ENCODE results near the gene CLHC1.

The CLHC1 gene

GRCh38 chr2:55225481-55226020 is 6.5 kb downstream of the CLHC1 start:
- peak overlapping the region; percentile 8 to 57 (median 51) for H3K4me3 Mint-ChIP-seq
- no peak for TF ChIP-seq CTCF (IDR thresholded peaks at IDR 0.05; ENCODE audit: unreplicated experiment in 3 of 3)
- no peaks in the 10 kb centered on the region for H3K27me3 Mint-ChIP-seq (ENCODE audit: low read depth)

GRCh38 chr2:55224761-55225261 is 7.3 kb downstream of the CLHC1 start:
- peak overlapping the region in 1 of 3 experiments; percentile 55 for H3K27ac Mint-ChIP-seq
- peak overlapping the region; percentile 76 to 83 (median 82) for H3K4me3 Mint-ChIP-seq
- H3K4me1 Mint-ChIP-seq = peaks cover 20% of the 10 kb centered on the region
- no peak for TF ChIP-seq CTCF (IDR thresholded peaks at IDR 0.05; ENCODE audit: unreplicated experiment in 3 of 3)
- H3K27me3 Mint-ChIP-seq (ENCODE audit: low read depth) = no peaks in the 10 kb centered on the region
- no peaks in the 10 kb centered on the region for H3K9me3 Mint-ChIP-seq
- peaks cover 27% of the 10 kb centered on the region for H3K36me3 Mint-ChIP-seq (ENCODE audit: low read depth)

More at GRCh38 chr2:55225481-55226020, 6.5 kb downstream of the CLHC1 start:
- Mint-ChIP-seq H3K36me3 (ENCODE audit: low read depth) (peaks cover 27% of the 10 kb centered on the region), H3K9me3 (no peaks in the 10 kb centered on the region), H3K27ac (peak overlapping the region in 1 of 3 experiments; percentile 60), H3K4me1 (peaks cover 27% of the 10 kb centered on the region)

GRCh38 chr2:55223958-55224760 is 7.9 kb downstream of the CLHC1 start:
- H3K27me3 Mint-ChIP-seq (ENCODE audit: low read depth) = no peaks in the 10 kb centered on the region
- peaks cover 24% of the 10 kb centered on the region for H3K36me3 Mint-ChIP-seq (ENCODE audit: low read depth)
- peak overlapping the region; percentile 55 to 83 (median 73) for H3K27ac Mint-ChIP-seq
- H3K4me3 Mint-ChIP-seq = peak overlapping the region; percentile 76 to 83 (median 82)
- TF ChIP-seq CTCF (IDR thresholded peaks at IDR 0.05; ENCODE audit: unreplicated experiment in 3 of 3) = no peak
- H3K4me1 Mint-ChIP-seq = peaks cover 15% of the 10 kb centered on the region
- no peaks in the 10 kb centered on the region for H3K9me3 Mint-ChIP-seq

GRCh38 chr2:55213822-55214221 is 18.3 kb downstream of the CLHC1 start:
- TF ChIP-seq CTCF (IDR thresholded peaks at IDR 0.05; ENCODE audit: unreplicated experiment in 3 of 3) = no peak
- Mint-ChIP-seq H3K9me3 (peaks cover 2% of the 10 kb centered on the region), H3K4me3 (no peak overlapping the region), H3K4me1 (no peaks in the 10 kb centered on the region), H3K27ac (no peak overlapping the region), H3K27me3 (ENCODE audit: low read depth) (no peaks in the 10 kb centered on the region), H3K36me3 (ENCODE audit: low read depth) (peaks cover 32% of the 10 kb centered on the region)

- H3K4me3 Mint-ChIP-seq = no peak overlapping the region
- no peaks in the 10 kb centered on the region for H3K4me1 Mint-ChIP-seq
- no peak for TF ChIP-seq CTCF (IDR thresholded peaks at IDR 0.05; ENCODE audit: unreplicated experiment in 3 of 3)
- no peaks in the 10 kb centered on the region for H3K27me3 Mint-ChIP-seq (ENCODE audit: low read depth)
- peaks cover 71% of the 10 kb centered on the region for H3K36me3 Mint-ChIP-seq (ENCODE audit: low read depth)
- no peak overlapping the region for H3K27ac Mint-ChIP-seq
- peaks cover 42% of the 10 kb centered on the region for H3K9me3 Mint-ChIP-seq
Measured at GRCh38 chr2:55204950-55205349, 27.1 kb downstream of the CLHC1 start.
